LNCaP clone FGC (cell line): ENCODE results near the gene ATAD2B.

Source experiments
- DNase-seq: peaks from one replicate; pipeline ENCODE4 v3.0.0-alpha.2; 2011; ENCODE audit warnings: low read depth
- H3K4me3 ChIP-seq: 2 replicates; pipeline ENCODE4 v1.5.1; 2011; ENCODE audit warnings: mild to moderate bottlenecking, low read depth, low read length, control low read depth
- CTCF ChIP-seq: IDR thresholded peaks from 2 replicates; pipeline ENCODE4 v1.5.1; 2012; ENCODE audit warnings: mild to moderate bottlenecking; ENCODE audit not compliant: control insufficient read depth, insufficient read depth; ENCODE audit errors: extremely low read depth

The ATAD2B gene

GRCh38 chr2:23706613-23707078 lies 220.3 kb downstream of the ATAD2B start:
- DNase-seq = no peak
- no peak for TF ChIP-seq CTCF
- no peak overlapping the region for H3K4me3 ChIP-seq

GRCh38 chr2:23705771-23706612 lies 220.9 kb downstream of the ATAD2B start:
- H3K4me3 ChIP-seq = no peak overlapping the region
- no peak for DNase-seq
- no peak for TF ChIP-seq CTCF

- TF ChIP-seq CTCF = no peak
- no peak overlapping the region for H3K4me3 ChIP-seq
- no peak for DNase-seq
Observed at GRCh38 chr2:23703583-23704385, 223.1 kb downstream of the ATAD2B start.

GRCh38 chr2:23703037-23703582 lies 223.8 kb downstream of the ATAD2B start:
- H3K4me3 ChIP-seq = no peak overlapping the region
- no peak for DNase-seq
- TF ChIP-seq CTCF = no peak

GRCh38 chr2:23700627-23701026 lies 226.3 kb downstream of the ATAD2B start:
- TF ChIP-seq CTCF = no peak
- no peak for DNase-seq
- no peak overlapping the region for H3K4me3 ChIP-seq

- no peak overlapping the region for H3K4me3 ChIP-seq
- no peak for DNase-seq
- TF ChIP-seq CTCF = no peak
Observed at GRCh38 chr2:23699580-23699925, 227.4 kb downstream of the ATAD2B start.
